Kidney (tissue), 14 donors: Measurements from ENCODE around the gene KLHL3. TPM values are rescaled to one million over a fixed set of nuclear protein-coding genes. Genes with fewer than 3 reads are reported as not detected.
A peak's percentile ranks its signal among the peaks of the same experiment; 100 is the strongest.

ENCODE experiments used
- DNase-seq, 5 donors: peaks; one replicate each; pipeline ENCODE4 v3.0.0-alpha.2; 2013 to 2020
- FAIRE-seq: peaks from 2 replicates; lab custom pipeline; 2012; peaks lifted over from hg19 to GRCh38; lab: Jason Lieb, UNC
- H3K27ac ChIP-seq, 2 donors: one replicate each; pipeline ENCODE4 v1.7.0; 2013; ENCODE audit warnings: low read depth in 2 of 2, low read length in 2 of 2, inconsistent platforms in 1 of 2
- H3K27me3 ChIP-seq: one replicate; pipeline ENCODE4 v1.7.1; 2013; ENCODE audit warnings: low read length, inconsistent platforms; ENCODE audit not compliant: control insufficient read depth, insufficient read depth
- H3K36me3 ChIP-seq, 3 donors: one replicate each; pipeline versions ENCODE4 v1.7.0 to v1.7.1; 2013; ENCODE audit warnings: low read length in 3 of 3, control low read depth in 1 of 3, inconsistent platforms in 1 of 3; ENCODE audit not compliant: insufficient read depth in 3 of 3, control insufficient read depth in 2 of 3
- H3K4me1 ChIP-seq, 3 donors: one replicate each; pipeline versions ENCODE4 v1.7.0 to v1.7.1; 2013; ENCODE audit warnings: low read length in 3 of 3, inconsistent platforms in 1 of 3, low read depth in 1 of 3; ENCODE audit not compliant: control insufficient read depth in 2 of 3, insufficient read depth in 2 of 3
- H3K4me3 ChIP-seq, 3 donors: one replicate each; pipeline versions ENCODE4 v1.7.0 to v1.8.1; 2013; ENCODE audit warnings: low read length in 3 of 3, control low read depth in 1 of 3, inconsistent platforms in 1 of 3
- H3K9ac ChIP-seq, 3 donors: one replicate each; pipeline versions ENCODE4 v1.7.0 to v1.7.1; 2013; ENCODE audit warnings: low read length in 3 of 3, control low read depth in 1 of 3, inconsistent platforms in 1 of 3
- H3K9me3 ChIP-seq, 3 donors: one replicate each; pipeline versions ENCODE4 v1.7.0 to v1.7.1; 2013; ENCODE audit warnings: low read length in 3 of 3, control low read depth in 1 of 3, inconsistent platforms in 1 of 3; ENCODE audit not compliant: control insufficient read depth in 2 of 3, insufficient read depth in 1 of 3
- intact Hi-C: fragments of 100-400 bp; cut with DNase I; formaldehyde crosslinking; loops from one replicate; pipeline ENCODE4 v1.11.1; 2022
- polyA plus RNA-seq: library from polyadenylated mRNA; stranded (reverse); fragments of 350-450 nt; fragmentation: Illumina TruSeq; extraction: RNeasy Lipid Tissue Mini Kit (QIAGEN cat#74804); gene quantifications from one replicate; pipeline ENCODE4 v1.2.3, GENCODE V29; 2014; ENCODE audit warnings: low read depth, low replicate concordance; ENCODE audit not compliant: insufficient read depth
- total RNA-seq: library from RNA; stranded (reverse); fragmentation: NEBNext Ultra II Directional; extraction: Animal tissue kit (Norgen Biotek cat#: 25700); gene quantifications from one replicate; pipeline ENCODE4 v1.2.1, GENCODE V29; 2021
- TF ChIP-seq, protein P1 (sequence below): IDR thresholded peaks from 3 replicates; pipeline ENCODE4 v1.5.1; 2012; ENCODE audit warnings: mild to moderate bottlenecking, moderate library complexity, borderline replicate concordance; ENCODE audit not compliant: insufficient read depth; ENCODE audit errors: extremely low read depth
- donor health status: control.
- donor health status: control.
- donor health status: control.
- donor health status: control.
- donor health status: control.
- donor health status: DM: yes; HTN: yes; CAD: no.
- donor health status: Normal renal cell carcinoma (clear cell type).

KLHL3 gene
- total and polyA plus RNA-seq, 2 donors from 2014 or later, result 8.6 to 15.0 TPM

GRCh38 chr5:137627293-137627692 lies 108.6 kb downstream of the KLHL3 start:
- TF ChIP-seq, protein P1, sequence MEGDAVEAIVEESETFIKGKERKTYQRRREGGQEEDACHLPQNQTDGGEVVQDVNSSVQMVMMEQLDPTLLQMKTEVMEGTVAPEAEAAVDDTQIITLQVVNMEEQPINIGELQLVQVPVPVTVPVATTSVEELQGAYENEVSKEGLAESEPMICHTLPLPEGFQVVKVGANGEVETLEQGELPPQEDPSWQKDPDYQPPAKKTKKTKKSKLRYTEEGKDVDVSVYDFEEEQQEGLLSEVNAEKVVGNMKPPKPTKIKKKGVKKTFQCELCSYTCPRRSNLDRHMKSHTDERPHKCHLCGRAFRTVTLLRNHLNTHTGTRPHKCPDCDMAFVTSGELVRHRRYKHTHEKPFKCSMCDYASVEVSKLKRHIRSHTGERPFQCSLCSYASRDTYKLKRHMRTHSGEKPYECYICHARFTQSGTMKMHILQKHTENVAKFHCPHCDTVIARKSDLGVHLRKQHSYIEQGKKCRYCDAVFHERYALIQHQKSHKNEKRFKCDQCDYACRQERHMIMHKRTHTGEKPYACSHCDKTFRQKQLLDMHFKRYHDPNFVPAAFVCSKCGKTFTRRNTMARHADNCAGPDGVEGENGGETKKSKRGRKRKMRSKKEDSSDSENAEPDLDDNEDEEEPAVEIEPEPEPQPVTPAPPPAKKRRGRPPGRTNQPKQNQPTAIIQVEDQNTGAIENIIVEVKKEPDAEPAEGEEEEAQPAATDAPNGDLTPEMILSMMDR, result no peak
- Histone ChIP-seq H3K27me3 (no peaks in the 10 kb centered on the region), H3K9ac (no peak overlapping the region), H3K9me3 (no peaks in the 10 kb centered on the region), H3K4me3 (no peak overlapping the region), H3K36me3 (no peaks in the 10 kb centered on the region), H3K27ac (peak overlapping the region in 1 of 2 donors; percentile 5), H3K4me1 (peaks cover 0 to 13% (median 0%) of the 10 kb centered on the region in 3 donors)
- intact Hi-C loops, result no loop called here
- no peak for DNase-seq
- FAIRE-seq, result no peak

DNA sequence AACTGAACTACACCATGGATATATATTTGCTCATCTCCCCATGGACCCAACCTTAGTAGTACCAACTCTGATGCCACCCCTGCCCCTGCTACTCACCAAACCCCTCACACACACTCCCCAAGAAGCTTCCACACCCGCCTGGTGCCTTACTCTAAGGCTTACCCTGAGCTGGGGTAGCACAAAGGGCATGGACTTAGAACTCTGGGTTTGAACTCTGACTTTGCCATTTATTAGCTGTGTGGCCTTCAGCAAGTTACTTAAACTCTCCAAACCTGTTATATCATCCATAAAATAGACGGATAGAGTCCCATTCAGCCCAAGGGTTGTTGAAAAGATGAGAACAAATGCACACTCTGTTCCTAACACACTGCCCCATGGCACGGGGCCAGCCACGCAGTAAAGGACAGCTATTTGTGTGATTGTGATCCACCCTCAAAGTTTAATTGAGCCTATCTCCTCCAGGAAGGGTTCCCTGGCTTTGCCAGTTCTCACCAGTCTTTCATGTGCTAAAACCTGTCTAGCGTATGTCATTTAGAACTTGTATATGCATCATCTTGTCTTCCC lies 111.0 kb downstream of the KLHL3 start:
- no peak overlapping the region for H3K9ac ChIP-seq
- H3K36me3 ChIP-seq, result peaks cover 0 to 5% (median 0%) of the 10 kb centered on the region in 3 donors
- H3K4me1 ChIP-seq, result peaks cover 0 to 12% (median 3%) of the 10 kb centered on the region in 3 donors
- no peak overlapping the region for H3K27ac ChIP-seq
- no peaks in the 10 kb centered on the region for H3K9me3 ChIP-seq
- intact Hi-C loops, result no loop called here
- H3K27me3 ChIP-seq, result no peaks in the 10 kb centered on the region
- DNase-seq (no peak), FAIRE-seq (no peak)
- TF ChIP-seq, protein P1, result no peak
- H3K4me3 ChIP-seq, result no peak overlapping the region

DNA sequence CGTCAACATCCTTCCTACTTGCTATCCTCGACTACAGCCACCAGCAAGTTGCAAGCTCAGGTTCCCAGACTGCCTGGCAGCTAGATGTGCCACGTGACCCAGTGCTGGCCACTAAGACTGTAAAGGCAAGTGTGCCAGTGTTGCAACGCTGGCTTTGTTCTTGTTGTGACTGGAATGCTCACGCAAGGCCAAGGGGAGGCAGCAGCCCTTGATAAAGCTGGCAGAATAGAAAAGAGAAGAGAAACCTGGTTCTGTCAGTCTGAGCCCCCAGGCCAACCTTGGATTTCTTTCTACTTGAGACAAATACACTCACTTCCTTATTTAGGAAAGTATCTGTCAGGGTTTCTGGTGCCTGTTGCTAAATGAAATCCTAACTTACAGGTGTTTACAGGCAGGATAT lies 113.0 kb downstream of the KLHL3 start:
- H3K27me3 ChIP-seq, result no peaks in the 10 kb centered on the region
- H3K27ac ChIP-seq, result peak overlapping the region; percentile 20 to 52
- peaks cover 0 to 9% (median 0%) of the 10 kb centered on the region in 3 donors for H3K36me3 ChIP-seq
- no peak for DNase-seq
- H3K4me1 ChIP-seq, result peaks cover 0 to 4% (median 3%) of the 10 kb centered on the region in 3 donors
- no peak overlapping the region for H3K9ac ChIP-seq
- intact Hi-C loops, result no loop called here
- no peak overlapping the region for H3K4me3 ChIP-seq
- TF ChIP-seq, protein P1, result no peak
- no peaks in the 10 kb centered on the region for H3K9me3 ChIP-seq
- no peak for FAIRE-seq
